HL-60 (cell line): ENCODE results near the gene UBE4B.

Source experiments
- DNase-seq, 2 experiments: peaks; one replicate each; pipeline ENCODE4 v3.0.0-alpha.2; 2010 to 2020; ENCODE audit warnings: low read depth in 1 of 2, low spot score in 1 of 2
- H3K27ac ChIP-seq: fragments of 250-450 bp; sonication (Bioruptor Pico); replicated peaks from 2 replicates; pipeline ENCODE4 v1.5.1; 2020; ENCODE audit warnings: mild to moderate bottlenecking, moderate library complexity
- H3K27me3 ChIP-seq: fragments of 250-450 bp; sonication (Bioruptor Pico); 2 replicates; pipeline ENCODE4 v1.5.1; 2021; ENCODE audit warnings: mild to moderate bottlenecking, moderate library complexity; ENCODE audit not compliant: insufficient read depth, poor library complexity, severe bottlenecking
- H3K4me3 ChIP-seq: replicated peaks from 2 replicates; pipeline ENCODE4 v1.5.1; 2011; ENCODE audit warnings: mild to moderate bottlenecking, control low read depth, low read length; ENCODE audit not compliant: insufficient read depth
- GABPA ChIP-seq: IDR thresholded peaks from 2 replicates; pipeline ENCODE4 v1.6.1; 2012; ENCODE audit warnings: low read depth
- POLR2AphosphoS5 ChIP-seq: IDR thresholded peaks from 2 replicates; pipeline ENCODE4 v1.6.1; 2012; ENCODE audit warnings: low read depth
- SPI1 ChIP-seq: IDR thresholded peaks from 2 replicates; pipeline ENCODE4 v1.6.1; 2012; ENCODE audit warnings: low read depth, mild to moderate bottlenecking, borderline replicate concordance
- TF ChIP-seq, protein P1 (sequence below): IDR thresholded peaks from 2 replicates; pipeline ENCODE4 v1.6.1; 2012; ENCODE audit warnings: low read depth; ENCODE audit not compliant: insufficient replicate concordance
- TF ChIP-seq, protein P2 (sequence below): IDR thresholded peaks from one replicate; pipeline ENCODE4 v1.5.1; 2011; ENCODE audit warnings: low read length, control low read depth, inconsistent platforms; ENCODE audit not compliant: insufficient read depth

The UBE4B gene

DNA sequence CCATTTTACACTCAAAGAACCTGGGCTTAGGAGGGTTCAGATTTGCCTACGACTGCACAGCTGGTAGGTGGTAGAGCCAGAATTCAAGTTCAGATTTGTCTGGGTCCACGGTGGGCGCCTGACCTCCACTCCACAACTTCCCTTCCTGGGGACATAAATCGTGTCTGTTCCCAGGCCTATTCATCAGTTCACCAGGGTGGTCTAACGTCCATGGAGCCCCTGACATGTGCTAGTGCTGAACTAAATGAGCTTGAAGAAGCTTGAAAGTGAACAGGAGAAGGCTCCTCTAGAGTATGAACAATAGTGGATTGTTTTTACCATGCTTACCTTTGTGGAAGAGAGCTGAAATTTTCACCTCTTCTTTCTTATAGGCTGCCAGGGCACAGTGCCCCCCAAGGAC, 145.1 kb downstream of the UBE4B start:
- Histone ChIP-seq H3K27me3 (no peaks in the 10 kb centered on the region), H3K27ac (no peak overlapping the region), H3K4me3 (no peak overlapping the region)
- TF ChIP-seq, protein P1, sequence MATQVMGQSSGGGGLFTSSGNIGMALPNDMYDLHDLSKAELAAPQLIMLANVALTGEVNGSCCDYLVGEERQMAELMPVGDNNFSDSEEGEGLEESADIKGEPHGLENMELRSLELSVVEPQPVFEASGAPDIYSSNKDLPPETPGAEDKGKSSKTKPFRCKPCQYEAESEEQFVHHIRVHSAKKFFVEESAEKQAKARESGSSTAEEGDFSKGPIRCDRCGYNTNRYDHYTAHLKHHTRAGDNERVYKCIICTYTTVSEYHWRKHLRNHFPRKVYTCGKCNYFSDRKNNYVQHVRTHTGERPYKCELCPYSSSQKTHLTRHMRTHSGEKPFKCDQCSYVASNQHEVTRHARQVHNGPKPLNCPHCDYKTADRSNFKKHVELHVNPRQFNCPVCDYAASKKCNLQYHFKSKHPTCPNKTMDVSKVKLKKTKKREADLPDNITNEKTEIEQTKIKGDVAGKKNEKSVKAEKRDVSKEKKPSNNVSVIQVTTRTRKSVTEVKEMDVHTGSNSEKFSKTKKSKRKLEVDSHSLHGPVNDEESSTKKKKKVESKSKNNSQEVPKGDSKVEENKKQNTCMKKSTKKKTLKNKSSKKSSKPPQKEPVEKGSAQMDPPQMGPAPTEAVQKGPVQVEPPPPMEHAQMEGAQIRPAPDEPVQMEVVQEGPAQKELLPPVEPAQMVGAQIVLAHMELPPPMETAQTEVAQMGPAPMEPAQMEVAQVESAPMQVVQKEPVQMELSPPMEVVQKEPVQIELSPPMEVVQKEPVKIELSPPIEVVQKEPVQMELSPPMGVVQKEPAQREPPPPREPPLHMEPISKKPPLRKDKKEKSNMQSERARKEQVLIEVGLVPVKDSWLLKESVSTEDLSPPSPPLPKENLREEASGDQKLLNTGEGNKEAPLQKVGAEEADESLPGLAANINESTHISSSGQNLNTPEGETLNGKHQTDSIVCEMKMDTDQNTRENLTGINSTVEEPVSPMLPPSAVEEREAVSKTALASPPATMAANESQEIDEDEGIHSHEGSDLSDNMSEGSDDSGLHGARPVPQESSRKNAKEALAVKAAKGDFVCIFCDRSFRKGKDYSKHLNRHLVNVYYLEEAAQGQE, result no peak
- no peak for TF ChIP-seq SPI1
- TF ChIP-seq, protein P2, sequence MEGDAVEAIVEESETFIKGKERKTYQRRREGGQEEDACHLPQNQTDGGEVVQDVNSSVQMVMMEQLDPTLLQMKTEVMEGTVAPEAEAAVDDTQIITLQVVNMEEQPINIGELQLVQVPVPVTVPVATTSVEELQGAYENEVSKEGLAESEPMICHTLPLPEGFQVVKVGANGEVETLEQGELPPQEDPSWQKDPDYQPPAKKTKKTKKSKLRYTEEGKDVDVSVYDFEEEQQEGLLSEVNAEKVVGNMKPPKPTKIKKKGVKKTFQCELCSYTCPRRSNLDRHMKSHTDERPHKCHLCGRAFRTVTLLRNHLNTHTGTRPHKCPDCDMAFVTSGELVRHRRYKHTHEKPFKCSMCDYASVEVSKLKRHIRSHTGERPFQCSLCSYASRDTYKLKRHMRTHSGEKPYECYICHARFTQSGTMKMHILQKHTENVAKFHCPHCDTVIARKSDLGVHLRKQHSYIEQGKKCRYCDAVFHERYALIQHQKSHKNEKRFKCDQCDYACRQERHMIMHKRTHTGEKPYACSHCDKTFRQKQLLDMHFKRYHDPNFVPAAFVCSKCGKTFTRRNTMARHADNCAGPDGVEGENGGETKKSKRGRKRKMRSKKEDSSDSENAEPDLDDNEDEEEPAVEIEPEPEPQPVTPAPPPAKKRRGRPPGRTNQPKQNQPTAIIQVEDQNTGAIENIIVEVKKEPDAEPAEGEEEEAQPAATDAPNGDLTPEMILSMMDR, result no peak
- TF ChIP-seq GABPA, result no peak
- no peak for DNase-seq

DNA sequence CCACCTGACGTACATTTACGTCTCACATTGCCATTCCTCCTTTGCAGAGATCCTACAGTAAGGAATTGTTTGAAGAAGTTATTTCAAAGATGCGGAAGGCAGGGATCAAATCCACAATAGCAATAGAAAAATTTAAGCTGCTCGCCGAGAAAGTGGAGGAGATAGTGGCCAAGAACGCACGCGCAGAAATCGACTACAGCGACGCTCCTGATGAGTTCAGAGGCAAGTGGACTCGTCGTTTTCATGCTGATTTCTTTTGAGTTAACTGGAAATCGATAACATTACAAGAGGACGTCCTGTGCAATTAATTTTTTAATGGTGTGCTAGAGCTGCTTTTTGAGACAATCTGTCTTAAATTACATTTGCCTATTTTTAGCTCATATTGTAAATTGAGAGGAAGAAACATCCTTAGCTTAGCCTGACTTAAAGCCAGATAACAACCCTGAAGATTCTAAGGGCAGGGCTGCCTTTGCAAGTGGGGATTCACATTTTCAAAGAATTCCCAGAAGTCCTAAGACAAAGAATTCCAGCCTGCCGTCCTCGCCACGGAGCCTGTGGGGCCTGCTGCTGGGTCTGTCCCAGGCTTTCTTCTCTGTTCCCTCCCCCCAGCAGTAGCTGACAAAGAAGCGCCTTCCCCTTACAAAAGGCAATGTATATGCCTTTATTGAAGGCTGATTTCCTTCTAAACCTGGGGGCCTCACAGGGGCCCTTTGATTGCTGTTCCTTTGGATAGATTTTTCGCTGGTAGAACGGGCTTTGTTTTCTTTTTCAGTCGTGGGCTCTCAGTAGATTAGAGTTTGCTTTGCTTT, 146.0 kb downstream of the UBE4B start:
- no peak for DNase-seq
- Histone ChIP-seq H3K27ac (no peak overlapping the region), H3K27me3 (no peaks in the 10 kb centered on the region), H3K4me3 (no peak overlapping the region)
- TF ChIP-seq, protein P2, result no peak
- TF ChIP-seq GABPA (no peak), SPI1 (no peak), POLR2AphosphoS5 (no peak)
- TF ChIP-seq, protein P1, result no peak

DNA sequence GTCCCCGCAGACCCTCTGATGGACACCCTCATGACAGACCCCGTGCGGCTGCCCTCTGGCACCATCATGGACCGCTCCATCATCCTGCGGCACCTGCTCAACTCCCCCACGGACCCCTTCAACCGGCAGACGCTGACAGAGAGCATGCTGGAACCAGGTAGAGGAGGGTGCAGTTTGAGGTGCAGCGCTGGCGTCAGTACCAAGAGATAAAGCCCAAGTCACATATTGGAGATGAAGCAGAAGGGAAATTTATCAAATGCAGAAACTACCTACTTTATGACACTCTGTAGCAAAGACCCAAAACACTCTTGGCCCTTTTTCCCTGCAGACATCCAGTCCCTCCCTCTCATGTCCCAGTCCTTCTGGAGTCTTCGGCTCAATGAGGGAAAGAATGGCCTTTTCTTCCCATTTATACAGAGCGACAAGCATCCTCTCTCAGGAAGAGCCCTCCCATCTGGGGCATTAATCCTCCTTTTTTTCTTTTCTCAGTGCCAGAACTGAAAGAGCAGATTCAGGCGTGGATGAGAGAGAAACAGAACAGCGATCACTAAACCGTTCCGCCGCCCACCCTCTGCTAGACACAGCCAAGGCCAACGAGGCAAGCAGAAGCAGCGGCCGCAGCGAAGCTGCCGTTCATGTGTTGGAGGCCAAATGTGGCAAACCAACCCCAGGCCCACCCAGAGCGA, 146.8 kb downstream of the UBE4B start:
- no peak for DNase-seq

More for the DNA sequence above, 146.8 kb downstream of the UBE4B start:
- no peak overlapping the region for H3K4me3 ChIP-seq
- TF ChIP-seq, protein P1, result no peak
- TF ChIP-seq GABPA (no peak), POLR2AphosphoS5 (no peak), SPI1 (no peak)
- TF ChIP-seq, protein P2, result no peak
- H3K27me3 ChIP-seq, result no peaks in the 10 kb centered on the region
- H3K27ac ChIP-seq, result no peak overlapping the region
